Panc1 (cell line): ENCODE data around the gene ZNF335. TPM values are rescaled to one million over a fixed set of nuclear protein-coding genes. Genes with fewer than 3 reads are reported as not detected.

ENCODE experiments used
- ATAC-seq: fragments of 200-7000 bp; cut with Tn5 transposase; 2 replicates; pipeline ENCODE4 v1.9.1; 2020; ENCODE audit warnings: mild to moderate bottlenecking, moderate library complexity
- BruUV-seq: library from RNA; stranded (reverse); fragments of 400-500 nt; replicated peaks from 2 replicates; lab custom pipeline; 2021; lab: Mats Ljungman, UMichigan
- CTCF ChIA-PET: fragments of 300-600 bp; sonication (Branson Sonifier 250); formaldehyde crosslinking; loops from one replicate; lab custom pipeline; 2022; ENCODE audit warnings: antibody characterized with exemption; lab: Charles Lee
- POLR2A ChIA-PET: fragments of 300-600 bp; sonication (Branson Sonifier 250); formaldehyde crosslinking; loops from one replicate; lab custom pipeline; 2022; ENCODE audit warnings: antibody characterized with exemption; lab: Charles Lee
- DNase-seq: peaks from one replicate; pipeline ENCODE4 v3.0.0-alpha.2; 2010; ENCODE audit warnings: low read depth, low spot score
- H3K27ac ChIP-seq: 2 replicates; pipeline ENCODE4 v1.5.1; 2011; ENCODE audit warnings: mild to moderate bottlenecking, low read length, inconsistent platforms
- H3K27me3 ChIP-seq: fragments of 200-500 bp; sonication (Bioruptor generic); 2 replicates; pipeline ENCODE4 v1.6.0; 2014; ENCODE audit warnings: low read length, inconsistent platforms; ENCODE audit not compliant: control insufficient read depth, insufficient read depth
- H3K36me3 ChIP-seq: fragments of 200-500 bp; sonication (Bioruptor generic); 2 replicates; pipeline ENCODE4 v1.5.1; 2014; ENCODE audit warnings: inconsistent platforms, mild to moderate bottlenecking, low read length, moderate library complexity; ENCODE audit not compliant: control insufficient read depth, insufficient read depth
- H3K4me1 ChIP-seq: 2 replicates; pipeline ENCODE4 v1.5.1; 2011; ENCODE audit warnings: inconsistent platforms, mild to moderate bottlenecking, low read length, moderate library complexity; ENCODE audit not compliant: control insufficient read depth, insufficient read depth
- H3K4me3 ChIP-seq, 2 experiments: 2 replicates each; pipeline ENCODE4 v1.5.1; 2011 to 2012; ENCODE audit warnings: low read depth in 2 of 2, low read length in 2 of 2, mild to moderate bottlenecking in 2 of 2, inconsistent platforms in 1 of 2, moderate library complexity in 1 of 2
- H3K9me3 ChIP-seq: fragments of 200-500 bp; sonication (Bioruptor generic); 2 replicates; pipeline ENCODE4 v1.5.1; 2014; ENCODE audit warnings: low read depth, mild to moderate bottlenecking, inconsistent platforms, low read length, moderate library complexity; ENCODE audit not compliant: control insufficient read depth, insufficient read depth
- POLR2AphosphoS5 ChIP-seq: IDR thresholded peaks from 2 replicates; pipeline ENCODE4 v1.6.1; 2012; ENCODE audit warnings: mild to moderate bottlenecking, low read depth, low read length, moderate library complexity
- SIN3A ChIP-seq: IDR thresholded peaks from 2 replicates; pipeline ENCODE4 v1.6.1; 2012; ENCODE audit warnings: low read depth, mild to moderate bottlenecking, low read length, moderate library complexity, borderline replicate concordance; ENCODE audit not compliant: insufficient read depth
- TCF7L2 ChIP-seq: IDR thresholded peaks from 2 replicates; pipeline ENCODE4 v1.6.1; 2011; ENCODE audit warnings: mild to moderate bottlenecking, low read depth, low read length, inconsistent platforms
- in situ Hi-C: cut with HindIII; loops from 2 replicates; pipeline ENCODE4 v1.10.0; 2016; ENCODE audit warnings: low sequenced_read_pairs, low pct_unique_long_range_greater_than_20kb
- intact Hi-C: fragments of 100-400 bp; cut with micrococcal nuclease; formaldehyde crosslinking; loops from one replicate; pipeline ENCODE4 v1.10.0; 2022; ENCODE audit not compliant: unreplicated experiment
- total RNA-seq: library from RNA; stranded (reverse); gene quantifications from one replicate; pipeline ENCODE4 v1.2.1, GENCODE V29; 2021; ENCODE audit not compliant: unreplicated experiment
- TF ChIP-seq, protein P1 (sequence below): fragments of 450-650 bp; IDR thresholded peaks from 2 replicates; pipeline ENCODE4 v1.5.1; 2017; ENCODE audit warnings: mild to moderate bottlenecking
- TF ChIP-seq, protein P2 (sequence below), 2 experiments: IDR thresholded peaks; 2 replicates each; pipeline ENCODE4 v1.6.1; 2011 to 2012; ENCODE audit warnings: low read depth in 2 of 2, control low read depth in 1 of 2, low read length in 1 of 2, mild to moderate bottlenecking in 1 of 2, moderate library complexity in 1 of 2; ENCODE audit not compliant: insufficient read depth in 1 of 2

The ZNF335 gene
- total RNA-seq, 1 experiment from 2014 or later = 31.1 TPM

DNA sequence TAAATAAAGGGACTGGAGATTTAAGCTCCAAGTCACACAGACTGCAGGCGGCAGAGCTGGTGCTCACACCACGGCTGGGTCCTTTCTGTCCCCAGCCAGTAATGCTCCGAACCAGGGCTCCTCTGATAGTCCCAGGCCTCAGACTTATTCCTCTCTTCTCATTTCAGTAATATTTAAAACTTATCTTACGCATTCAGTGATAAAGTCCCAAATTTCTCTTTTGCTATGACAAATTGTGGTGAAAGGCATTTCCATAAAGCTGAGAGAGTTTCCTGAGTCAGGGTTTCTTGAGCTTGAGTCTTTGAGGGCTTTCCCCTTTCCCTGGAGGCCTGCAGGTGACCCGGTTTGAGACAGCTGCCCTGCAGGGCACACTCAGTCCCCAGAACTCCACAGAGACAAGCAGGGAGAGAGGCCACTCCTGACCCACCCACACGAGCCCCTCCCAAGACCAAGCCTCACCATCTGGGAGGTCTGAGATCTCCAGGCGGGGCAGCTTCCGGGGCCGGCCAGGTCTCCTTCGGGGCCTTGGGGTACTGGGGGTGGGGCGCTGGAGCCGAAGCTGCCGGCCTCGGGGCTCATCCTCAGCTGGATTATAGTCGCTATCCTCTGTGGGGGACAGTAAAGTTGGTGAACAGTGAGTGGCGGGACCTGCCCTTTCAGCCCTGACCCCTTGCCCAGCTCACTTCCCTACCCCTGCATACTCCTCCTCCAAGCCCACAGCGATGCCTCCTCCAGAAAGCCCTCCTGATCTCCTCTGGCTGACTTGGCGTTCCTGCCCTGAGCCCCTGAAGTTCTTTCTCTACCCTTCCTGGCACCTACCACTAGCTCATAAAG is 6.6 kb downstream of the ZNF335 start:
- peaks cover 11% of the 10 kb centered on the region for H3K36me3 ChIP-seq
- ATAC-seq (no peak), DNase-seq (no peak)
- CTCF ChIA-PET = no interaction called here
- intact Hi-C loops = no loop called here
- H3K27ac ChIP-seq = no peak overlapping the region
- POLR2A ChIA-PET = no interaction called here
- H3K27me3 ChIP-seq = no peaks in the 10 kb centered on the region
- TF ChIP-seq SIN3A = no peak
- TF ChIP-seq, protein P1, sequence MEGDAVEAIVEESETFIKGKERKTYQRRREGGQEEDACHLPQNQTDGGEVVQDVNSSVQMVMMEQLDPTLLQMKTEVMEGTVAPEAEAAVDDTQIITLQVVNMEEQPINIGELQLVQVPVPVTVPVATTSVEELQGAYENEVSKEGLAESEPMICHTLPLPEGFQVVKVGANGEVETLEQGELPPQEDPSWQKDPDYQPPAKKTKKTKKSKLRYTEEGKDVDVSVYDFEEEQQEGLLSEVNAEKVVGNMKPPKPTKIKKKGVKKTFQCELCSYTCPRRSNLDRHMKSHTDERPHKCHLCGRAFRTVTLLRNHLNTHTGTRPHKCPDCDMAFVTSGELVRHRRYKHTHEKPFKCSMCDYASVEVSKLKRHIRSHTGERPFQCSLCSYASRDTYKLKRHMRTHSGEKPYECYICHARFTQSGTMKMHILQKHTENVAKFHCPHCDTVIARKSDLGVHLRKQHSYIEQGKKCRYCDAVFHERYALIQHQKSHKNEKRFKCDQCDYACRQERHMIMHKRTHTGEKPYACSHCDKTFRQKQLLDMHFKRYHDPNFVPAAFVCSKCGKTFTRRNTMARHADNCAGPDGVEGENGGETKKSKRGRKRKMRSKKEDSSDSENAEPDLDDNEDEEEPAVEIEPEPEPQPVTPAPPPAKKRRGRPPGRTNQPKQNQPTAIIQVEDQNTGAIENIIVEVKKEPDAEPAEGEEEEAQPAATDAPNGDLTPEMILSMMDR = no peak
- no peak for TF ChIP-seq TCF7L2
- H3K9me3 ChIP-seq = no peaks in the 10 kb centered on the region
- peaks cover 2% of the 10 kb centered on the region; the same call in 1 of the 2 replicates for H3K4me1 ChIP-seq
- in situ Hi-C loops = no loop called here
- H3K4me3 ChIP-seq = no peak overlapping the region
- no TSS peak for BruUV-seq

DNA sequence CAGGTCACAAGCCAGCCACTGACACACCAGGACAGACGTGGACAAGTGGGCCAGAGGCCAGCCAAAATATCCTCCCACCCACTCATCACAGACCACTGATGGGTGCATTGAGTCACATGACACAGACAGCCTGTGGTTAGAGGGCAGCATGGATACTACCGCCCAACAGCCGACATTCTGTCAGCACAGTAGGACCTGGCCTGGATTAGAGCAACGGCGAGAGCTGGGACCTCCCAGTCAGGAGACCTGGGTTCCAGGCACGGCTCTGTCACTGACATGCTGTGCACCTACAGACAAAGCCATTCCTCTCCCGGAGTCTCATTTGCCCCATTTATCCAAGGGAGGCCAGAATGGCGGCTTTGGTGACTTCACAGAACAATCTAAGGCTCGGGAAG is 8.0 kb downstream of the ZNF335 start:
- CTCF ChIA-PET = no interaction called here
- intact Hi-C loops = no loop called here
- no peak for DNase-seq

More for the DNA sequence above, 8.0 kb downstream of the ZNF335 start:
- no peak for TF ChIP-seq POLR2AphosphoS5
- no peak for TF ChIP-seq SIN3A
- TF ChIP-seq, protein P1 = no peak
- TF ChIP-seq TCF7L2 = no peak
- TF ChIP-seq, protein P2, sequence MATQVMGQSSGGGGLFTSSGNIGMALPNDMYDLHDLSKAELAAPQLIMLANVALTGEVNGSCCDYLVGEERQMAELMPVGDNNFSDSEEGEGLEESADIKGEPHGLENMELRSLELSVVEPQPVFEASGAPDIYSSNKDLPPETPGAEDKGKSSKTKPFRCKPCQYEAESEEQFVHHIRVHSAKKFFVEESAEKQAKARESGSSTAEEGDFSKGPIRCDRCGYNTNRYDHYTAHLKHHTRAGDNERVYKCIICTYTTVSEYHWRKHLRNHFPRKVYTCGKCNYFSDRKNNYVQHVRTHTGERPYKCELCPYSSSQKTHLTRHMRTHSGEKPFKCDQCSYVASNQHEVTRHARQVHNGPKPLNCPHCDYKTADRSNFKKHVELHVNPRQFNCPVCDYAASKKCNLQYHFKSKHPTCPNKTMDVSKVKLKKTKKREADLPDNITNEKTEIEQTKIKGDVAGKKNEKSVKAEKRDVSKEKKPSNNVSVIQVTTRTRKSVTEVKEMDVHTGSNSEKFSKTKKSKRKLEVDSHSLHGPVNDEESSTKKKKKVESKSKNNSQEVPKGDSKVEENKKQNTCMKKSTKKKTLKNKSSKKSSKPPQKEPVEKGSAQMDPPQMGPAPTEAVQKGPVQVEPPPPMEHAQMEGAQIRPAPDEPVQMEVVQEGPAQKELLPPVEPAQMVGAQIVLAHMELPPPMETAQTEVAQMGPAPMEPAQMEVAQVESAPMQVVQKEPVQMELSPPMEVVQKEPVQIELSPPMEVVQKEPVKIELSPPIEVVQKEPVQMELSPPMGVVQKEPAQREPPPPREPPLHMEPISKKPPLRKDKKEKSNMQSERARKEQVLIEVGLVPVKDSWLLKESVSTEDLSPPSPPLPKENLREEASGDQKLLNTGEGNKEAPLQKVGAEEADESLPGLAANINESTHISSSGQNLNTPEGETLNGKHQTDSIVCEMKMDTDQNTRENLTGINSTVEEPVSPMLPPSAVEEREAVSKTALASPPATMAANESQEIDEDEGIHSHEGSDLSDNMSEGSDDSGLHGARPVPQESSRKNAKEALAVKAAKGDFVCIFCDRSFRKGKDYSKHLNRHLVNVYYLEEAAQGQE (IDR thresholded peaks at IDR 0.05; ENCODE audit: insufficient read depth in 1 of 2, low read depth in 2 of 2, low read length in 1 of 2) = no peak
- in situ Hi-C loops = no loop called here
- POLR2A ChIA-PET = no interaction called here
- Histone ChIP-seq H3K27ac (no peak overlapping the region), H3K27me3 (no peaks in the 10 kb centered on the region), H3K9me3 (no peaks in the 10 kb centered on the region), H3K36me3 (peaks cover 13% of the 10 kb centered on the region), H3K4me1 (no peaks in the 10 kb centered on the region), H3K4me3 (no peak overlapping the region)
- ATAC-seq = no peak
- no TSS peak for BruUV-seq
